ENCODE data around the gene MMP23B.
"Not testable (repeated sequence)": the region's sequence is repeated elsewhere in the genome, so short reads cannot be mapped to it uniquely, and the experiment has no call there.

Gene MMP23B

DNA sequence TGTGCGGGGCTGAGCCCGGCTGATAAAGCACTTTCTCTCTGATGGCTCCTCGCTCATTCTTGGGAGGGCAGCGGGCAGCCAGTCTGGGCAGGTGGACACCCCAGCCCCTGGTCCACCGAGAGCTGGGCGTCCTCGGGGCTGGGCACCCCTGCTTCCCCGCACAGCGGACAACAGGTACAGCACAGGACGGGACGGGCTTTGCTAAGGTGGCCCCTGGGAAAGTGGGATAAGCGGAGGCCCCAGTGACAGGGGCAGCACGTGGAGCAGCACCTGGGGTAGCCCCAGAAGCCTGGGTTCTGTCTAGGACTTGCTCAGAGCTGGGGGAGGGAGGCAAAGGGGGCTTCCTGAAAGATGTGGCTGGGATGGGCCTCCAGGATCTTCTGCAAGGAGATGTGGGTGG is 2.6 kb downstream of the MMP23B start:
- not testable (repeated sequence) for DNase-seq

GRCh38 chr1:1636621-1637478 is 4.9 kb downstream of the MMP23B start:
- DNase-seq: not testable (repeated sequence)

DNA sequence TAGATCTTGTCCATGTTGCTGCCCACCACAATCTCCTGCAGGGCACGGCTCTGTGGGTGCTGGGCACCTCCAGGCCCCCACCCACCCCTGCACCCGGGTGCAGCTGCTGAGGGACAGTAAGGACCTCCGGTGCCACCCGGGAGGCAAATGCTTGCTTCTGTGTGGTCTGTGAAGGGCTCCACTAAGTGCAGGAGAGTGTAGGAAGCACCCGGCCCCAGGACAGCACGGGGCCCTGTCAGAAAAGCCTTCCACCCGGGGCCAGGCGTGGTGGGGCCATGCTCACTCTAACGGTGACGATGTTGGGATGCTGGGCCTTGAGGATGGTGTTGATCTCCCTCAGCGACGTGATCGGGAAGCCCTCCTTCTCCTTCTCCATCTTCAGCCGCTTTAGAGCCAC is 5.5 kb downstream of the MMP23B start:
- DNase-seq: not testable (repeated sequence)

- not testable (repeated sequence) for DNase-seq
Observed at GRCh38 chr1:1638528-1638927, 6.6 kb downstream of the MMP23B start.

DNA sequence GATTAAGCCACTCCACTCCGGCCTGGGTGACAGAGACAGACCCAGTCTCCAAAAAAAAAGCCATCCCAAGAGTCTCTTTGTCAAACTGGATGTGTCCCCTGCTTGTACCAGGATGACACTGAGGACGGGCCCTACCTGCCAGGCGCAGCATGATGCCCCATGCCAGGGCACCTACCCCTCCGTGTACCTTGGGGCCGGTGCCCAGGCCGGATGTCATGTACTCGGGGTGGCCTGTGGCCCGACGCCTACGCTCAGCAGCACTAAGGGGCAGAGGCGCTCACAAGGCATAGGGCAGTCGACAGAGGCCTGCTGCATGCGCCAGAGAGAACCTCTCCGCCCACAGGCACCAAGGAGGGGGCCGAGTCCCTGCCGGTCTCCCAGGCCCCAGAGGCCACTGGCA is 7.4 kb downstream of the MMP23B start:
- DNase-seq: not testable (repeated sequence)

GRCh38 chr1:1640081-1640480 is 8.1 kb downstream of the MMP23B start:
- DNase-seq: not testable (repeated sequence)

GRCh38 chr1:1640711-1641461 is 8.9 kb downstream of the MMP23B start:
- not testable (repeated sequence) for DNase-seq

- DNase-seq: not testable (repeated sequence)
Observed at GRCh38 chr1:1646326-1646725, 14.4 kb downstream of the MMP23B start.

- DNase-seq: peak; percentile 0
Observed at GRCh38 chr1:1647567-1648241, 15.7 kb downstream of the MMP23B start.

DNA sequence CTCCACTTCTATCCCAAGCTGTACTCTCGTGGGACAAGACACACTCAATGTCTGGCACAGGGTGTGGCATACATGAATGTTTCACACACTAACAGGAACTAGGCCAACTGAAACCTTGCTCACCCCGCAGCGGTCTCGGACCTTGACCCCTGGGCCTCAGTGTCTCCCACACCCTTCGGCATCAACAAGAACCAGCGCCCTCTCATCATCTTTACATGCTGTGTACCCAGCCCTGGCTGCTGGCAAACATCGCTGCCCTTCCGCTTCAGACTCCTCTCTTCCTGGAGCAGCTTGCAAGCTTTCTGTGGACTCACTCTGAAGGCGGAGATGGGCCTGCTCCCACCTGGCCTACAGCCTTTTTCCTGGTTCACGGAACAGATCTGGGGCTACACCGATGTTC is 16.3 kb downstream of the MMP23B start:
- DNase-seq: peak; percentile 2

DNA sequence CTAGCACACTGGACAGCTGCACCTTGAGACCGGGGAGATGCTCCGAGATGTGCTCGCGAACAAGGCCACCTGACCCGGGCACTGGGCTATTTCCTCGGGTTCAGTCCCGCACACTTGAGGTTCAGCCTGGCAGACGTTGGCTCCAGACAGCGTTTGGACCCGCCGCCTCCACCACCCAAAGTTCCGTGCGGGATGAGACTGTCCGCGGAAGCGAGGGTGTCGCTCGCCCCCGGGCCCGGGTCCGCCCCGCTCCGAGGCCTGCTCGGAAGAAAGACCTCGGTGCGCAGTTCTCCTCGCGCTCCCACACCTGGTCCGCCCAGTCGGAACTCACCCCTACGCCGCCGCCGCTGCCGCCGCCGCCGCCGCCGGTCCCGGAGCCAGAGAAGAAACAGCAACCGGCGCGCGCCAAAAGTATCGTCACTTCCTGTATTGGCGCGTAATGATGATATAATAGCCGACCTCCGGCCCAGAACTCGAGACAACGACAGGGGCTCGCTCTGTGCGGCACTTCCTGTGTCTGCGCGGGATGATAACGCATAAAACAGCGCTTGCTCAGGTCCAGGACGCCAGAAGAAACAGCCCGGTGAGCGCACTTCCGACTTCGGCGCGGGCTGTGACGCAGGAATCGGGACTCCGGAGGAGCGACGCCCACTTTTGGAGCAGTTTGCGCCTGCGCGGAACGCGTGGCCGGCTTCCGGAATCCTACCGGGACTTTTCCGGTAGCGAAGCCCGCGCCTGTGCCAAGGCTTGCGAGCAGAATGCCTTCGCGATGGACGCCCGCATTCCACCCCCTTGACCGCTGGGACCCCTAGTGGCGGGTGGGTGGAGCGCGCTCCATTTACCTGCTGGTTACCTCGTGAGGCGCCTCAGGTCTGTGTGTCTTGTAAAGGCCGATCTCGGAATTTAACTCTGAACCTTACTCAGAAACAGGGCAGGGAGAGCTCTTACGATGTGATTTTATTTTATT is 26.9 kb downstream of the MMP23B start, which contains the start of gene CDK11B:
Gene CDK11B (minus strand): TSS at position 422 of the 967 bp plus-strand sequence. CDS start 1,519 bp downstream, outside the sequence.
- peak; percentile 99 for DNase-seq

GRCh38 chr1:1662392-1662791 is 30.4 kb downstream of the MMP23B start:
- not testable (repeated sequence) for DNase-seq

DNA sequence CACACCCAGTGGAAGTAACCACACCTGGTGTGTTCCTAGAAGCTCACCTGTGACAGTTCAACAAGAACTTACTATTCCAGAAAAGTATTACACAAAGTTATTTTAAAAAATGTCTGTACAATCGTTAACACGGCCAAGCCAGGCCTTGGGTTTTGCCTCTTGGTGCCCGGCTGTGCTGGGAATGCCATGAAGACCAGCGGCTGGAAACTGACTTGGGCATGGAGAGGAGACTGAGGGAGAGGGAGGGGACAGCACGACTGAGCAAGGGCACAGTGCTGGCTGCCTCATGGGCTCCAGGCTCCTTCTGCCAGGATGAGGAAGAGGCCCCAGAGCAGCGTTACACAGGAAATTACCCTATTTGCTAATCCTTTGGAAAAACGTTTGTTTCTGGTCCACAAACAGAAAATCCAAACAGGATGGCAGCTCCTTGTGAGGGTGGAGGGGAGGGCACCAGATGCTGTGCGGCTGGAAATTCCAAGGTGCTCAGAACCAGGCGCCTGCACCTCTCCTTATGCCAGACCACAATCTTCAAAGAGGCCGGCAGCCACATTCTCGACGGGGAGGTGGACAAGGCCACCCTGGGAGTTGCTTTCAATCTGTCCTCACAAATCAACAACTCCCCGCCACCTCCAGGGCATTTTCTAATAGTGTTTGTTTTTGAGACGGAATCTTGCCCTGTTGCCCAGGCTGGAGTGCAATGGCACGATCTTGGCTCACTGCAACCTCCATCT is 31.0 kb downstream of the MMP23B start:
- DNase-seq: not testable (repeated sequence)

GRCh38 chr1:1664318-1664717 is 32.3 kb downstream of the MMP23B start:
- not testable (repeated sequence) for DNase-seq

GRCh38 chr1:1664941-1665814 is 33.2 kb downstream of the MMP23B start:
- no peak for DNase-seq

DNA sequence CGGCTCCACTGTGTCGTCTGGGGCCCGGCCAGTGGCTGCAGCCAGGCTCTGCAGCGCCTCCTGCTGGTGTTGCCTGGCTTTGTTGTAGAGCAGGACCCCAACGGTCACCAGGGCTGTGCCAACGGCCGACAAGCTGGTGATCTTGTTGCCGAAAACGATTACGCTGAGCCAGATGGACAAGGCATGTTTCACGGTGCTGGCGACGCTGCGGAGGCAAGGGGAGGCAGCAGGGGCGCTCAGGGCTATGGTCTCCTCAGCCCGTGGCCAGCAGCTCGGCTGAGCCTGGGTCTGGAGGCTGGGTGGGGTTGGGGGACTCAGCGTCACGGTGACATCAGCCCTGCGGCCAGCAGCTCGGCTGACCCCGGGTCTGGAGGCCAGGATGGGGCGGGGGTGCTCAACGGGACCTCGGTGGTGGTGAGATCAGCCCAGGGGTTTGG is 33.9 kb downstream of the MMP23B start:
- DNase-seq: peak; percentile 59

DNA sequence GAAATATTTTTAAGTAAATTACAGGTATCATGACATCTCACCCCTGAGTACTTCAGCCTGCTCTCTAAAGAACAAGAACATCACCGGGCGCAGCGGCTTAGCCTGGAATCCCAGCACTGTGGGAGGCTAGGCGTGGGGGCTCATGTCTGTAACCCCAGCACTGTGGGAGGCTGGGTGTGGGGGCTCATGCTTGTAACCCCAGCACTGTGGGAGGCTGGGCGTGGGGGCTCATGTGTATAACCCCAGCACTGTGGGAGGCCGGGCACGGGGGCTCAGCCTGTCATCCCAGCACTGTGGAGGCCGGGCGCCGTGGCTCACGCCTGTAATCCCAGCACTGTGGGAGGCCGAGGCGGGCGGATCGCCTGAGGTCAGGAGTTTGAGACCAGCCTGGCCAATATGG is 34.6 kb downstream of the MMP23B start:
- DNase-seq: no peak

GRCh38 chr1:1669468-1670440 is 37.8 kb downstream of the MMP23B start:
- DNase-seq: no peak

GRCh38 chr1:1670866-1671265 is 38.9 kb downstream of the MMP23B start:
- no peak for DNase-seq
